GM12878 (cell line): Measurements from ENCODE around the gene ZNF546. TPM values are rescaled to one million over a fixed set of nuclear protein-coding genes. Genes with fewer than 3 reads are reported as not detected.

Experiments
- CEBPB ChIP-seq, 2 experiments: fragments of 150-350 bp in 1 of 2; IDR thresholded peaks; 2 replicates each; pipeline ENCODE4 v1.6.1; 2012 to 2014; ENCODE audit warnings: low read depth in 2 of 2, low read length in 2 of 2, borderline replicate concordance in 1 of 2, inconsistent platforms in 1 of 2
- CHD2 ChIP-seq: IDR thresholded peaks from 2 replicates; pipeline ENCODE4 v1.6.1; 2011; ENCODE audit warnings: low read depth, low read length, improper control_type of control experiment, borderline replicate concordance
- CREM ChIP-seq: IDR thresholded peaks from 2 replicates; pipeline ENCODE4 v1.6.1; 2014; ENCODE audit warnings: antibody characterized with exemption, low read depth
- FOS ChIP-seq: IDR thresholded peaks from 3 replicates; pipeline ENCODE4 v1.6.1; 2011; ENCODE audit warnings: borderline replicate concordance; ENCODE audit not compliant: insufficient read length; ENCODE audit errors: extremely low read depth
- FOXK2 ChIP-seq: fragments of 450-650 bp; IDR thresholded peaks from 2 replicates; pipeline ENCODE4 v1.6.1; 2017; ENCODE audit warnings: mild to moderate bottlenecking, moderate library complexity
- GABPA ChIP-seq: IDR thresholded peaks from 2 replicates; pipeline ENCODE4 v1.6.1; 2014; ENCODE audit warnings: antibody characterized with exemption, low read depth, mild to moderate bottlenecking, inconsistent platforms
- HDAC2 ChIP-seq: fragments of 200-600 bp; sonication (generic); IDR thresholded peaks from 2 replicates; pipeline ENCODE4 v1.6.1; 2017
- KAT2A ChIP-seq: conservative IDR thresholded peaks from 2 replicates; pipeline ENCODE4 v1.6.1; 2011; ENCODE audit warnings: low read depth, low read length; ENCODE audit not compliant: control insufficient read depth
- NR2C1 ChIP-seq: fragments of 450-650 bp; IDR thresholded peaks from 2 replicates; pipeline ENCODE4 v1.6.1; 2017; ENCODE audit warnings: antibody characterized with exemption, mild to moderate bottlenecking, moderate library complexity
- NR2F1 ChIP-seq: fragments of 450-650 bp; conservative IDR thresholded peaks from 2 replicates; pipeline ENCODE4 v1.6.1; 2017; ENCODE audit warnings: mild to moderate bottlenecking
- SMAD1 ChIP-seq: fragments of 450-650 bp; IDR thresholded peaks from 2 replicates; pipeline ENCODE4 v1.6.1; 2018; ENCODE audit warnings: mild to moderate bottlenecking, low read depth; ENCODE audit not compliant: partially characterized antibody
- SMC3 ChIP-seq: IDR thresholded peaks from 2 replicates; pipeline ENCODE4 v1.6.1; 2011; ENCODE audit warnings: low read length, improper control_type of control experiment, borderline replicate concordance
- SP1 ChIP-seq: IDR thresholded peaks from one replicate; pipeline ENCODE4 v1.6.1; 2011; ENCODE audit warnings: low read depth, low read length
- SPI1 ChIP-seq: IDR thresholded peaks from 2 replicates; pipeline ENCODE4 v1.6.1; 2011; ENCODE audit warnings: low read depth, mild to moderate bottlenecking, low read length, moderate library complexity, borderline replicate concordance; ENCODE audit not compliant: insufficient read depth
- polyA plus RNA-seq, 11 experiments: library from polyadenylated mRNA; depleted of rRNA in 4 of 11; unstranded in 6 of 11; stranded (reverse) in 5 of 11; fragments of >200 nt; fragmentation: Nextera tagmentation in 4 of 11; fragmentation: Illumina TruSeq in 1 of 11; extraction: Ambion mirVana in 4 of 11; extraction: Trizol in 1 of 11; gene quantifications; 1 replicate in 1 of 11; 2 replicates in 10 of 11; pipeline versions ENCODE4 v1.2.1 to v1.2.3, GENCODE V29; 2011 to 2016; ENCODE audit warnings: inconsistent platforms in 2 of 11, missing spikeins in 2 of 11, low read depth in 1 of 11
- total RNA-seq, 4 experiments: library from RNA; depleted of rRNA in 3 of 4; stranded (reverse); fragments of >200 nt in 3 of 4; fragmentation: Illumina TruSeq in 1 of 4; extraction: Trizol in 1 of 4; gene quantifications; 2 replicates each; pipeline versions ENCODE4 v1.2.1 to v1.2.3, GENCODE V29; 2013 to 2021
- TF ChIP-seq, protein P1 (sequence below): IDR thresholded peaks from 2 replicates; pipeline ENCODE4 v1.6.1; 2012; ENCODE audit warnings: low read depth, low read length, improper control_type of control experiment
- TF ChIP-seq, protein P2 (sequence below): fragments of 450-650 bp; IDR thresholded peaks from 2 replicates; pipeline ENCODE4 v1.6.1; 2016; ENCODE audit warnings: mild to moderate bottlenecking
- TF ChIP-seq, protein P3 (sequence below): fragments of 450-650 bp; IDR thresholded peaks from 2 replicates; pipeline ENCODE4 v1.6.1; 2017; ENCODE audit warnings: borderline replicate concordance
- TF ChIP-seq, protein P4 (sequence below): fragments of 450-650 bp; IDR thresholded peaks from 2 replicates; pipeline ENCODE4 v1.6.1; 2017; ENCODE audit warnings: mild to moderate bottlenecking, low read depth, inconsistent platforms; ENCODE audit not compliant: poor library complexity, severe bottlenecking
- TF ChIP-seq, protein P5 (sequence below): fragments of 450-650 bp; IDR thresholded peaks from 2 replicates; pipeline ENCODE4 v1.6.1; 2017; ENCODE audit warnings: mild to moderate bottlenecking, moderate library complexity

ZNF546 gene
- total and polyA plus RNA-seq, 10 of the 15 experiments (the other 5 are each of a cell fraction or from before 2014, with no cell fraction given) = 0.88 to 4.1 (median 2.4) TPM

DNA sequence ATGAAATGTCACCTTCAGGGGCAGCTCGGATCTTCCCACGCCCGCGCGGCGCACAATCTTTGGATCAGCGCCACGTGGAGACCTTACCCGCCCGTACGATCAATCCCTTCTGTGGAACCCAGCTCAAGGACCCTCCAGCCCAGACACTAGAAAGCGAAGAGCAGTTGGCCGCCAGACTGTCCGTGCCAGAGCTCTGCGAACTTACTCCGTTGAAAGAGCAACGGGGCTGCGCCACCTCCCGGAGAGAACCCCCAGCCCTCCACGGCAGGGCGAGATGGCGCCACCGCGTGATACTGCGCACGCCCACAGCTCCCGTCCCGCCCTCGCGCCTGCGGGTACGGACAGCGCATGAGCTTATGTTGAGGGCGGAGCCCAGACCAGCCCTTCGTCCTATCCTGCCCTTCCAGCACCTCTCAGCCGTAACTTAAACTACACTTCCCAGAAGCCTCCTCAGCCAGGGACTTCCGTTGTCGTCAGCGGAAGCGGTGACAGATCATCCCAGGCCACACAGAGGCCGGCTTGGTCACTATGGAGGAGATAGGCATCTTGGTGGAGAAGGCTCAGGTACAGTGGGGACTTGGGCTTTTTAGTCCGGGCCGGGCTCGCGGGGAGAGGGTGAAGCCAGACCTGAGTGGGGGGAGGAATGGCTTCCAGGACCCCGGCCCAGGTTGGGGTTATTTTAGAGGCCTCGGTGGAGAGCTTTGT is 26.0 kb upstream of the ZNF546 start, which contains the start of gene PSMC4 (continued):
- TF ChIP-seq, protein P1, sequence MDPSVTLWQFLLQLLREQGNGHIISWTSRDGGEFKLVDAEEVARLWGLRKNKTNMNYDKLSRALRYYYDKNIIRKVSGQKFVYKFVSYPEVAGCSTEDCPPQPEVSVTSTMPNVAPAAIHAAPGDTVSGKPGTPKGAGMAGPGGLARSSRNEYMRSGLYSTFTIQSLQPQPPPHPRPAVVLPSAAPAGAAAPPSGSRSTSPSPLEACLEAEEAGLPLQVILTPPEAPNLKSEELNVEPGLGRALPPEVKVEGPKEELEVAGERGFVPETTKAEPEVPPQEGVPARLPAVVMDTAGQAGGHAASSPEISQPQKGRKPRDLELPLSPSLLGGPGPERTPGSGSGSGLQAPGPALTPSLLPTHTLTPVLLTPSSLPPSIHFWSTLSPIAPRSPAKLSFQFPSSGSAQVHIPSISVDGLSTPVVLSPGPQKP = peak; percentile 71; the same call in 1 of the 2 replicates
- TF ChIP-seq, protein P2, sequence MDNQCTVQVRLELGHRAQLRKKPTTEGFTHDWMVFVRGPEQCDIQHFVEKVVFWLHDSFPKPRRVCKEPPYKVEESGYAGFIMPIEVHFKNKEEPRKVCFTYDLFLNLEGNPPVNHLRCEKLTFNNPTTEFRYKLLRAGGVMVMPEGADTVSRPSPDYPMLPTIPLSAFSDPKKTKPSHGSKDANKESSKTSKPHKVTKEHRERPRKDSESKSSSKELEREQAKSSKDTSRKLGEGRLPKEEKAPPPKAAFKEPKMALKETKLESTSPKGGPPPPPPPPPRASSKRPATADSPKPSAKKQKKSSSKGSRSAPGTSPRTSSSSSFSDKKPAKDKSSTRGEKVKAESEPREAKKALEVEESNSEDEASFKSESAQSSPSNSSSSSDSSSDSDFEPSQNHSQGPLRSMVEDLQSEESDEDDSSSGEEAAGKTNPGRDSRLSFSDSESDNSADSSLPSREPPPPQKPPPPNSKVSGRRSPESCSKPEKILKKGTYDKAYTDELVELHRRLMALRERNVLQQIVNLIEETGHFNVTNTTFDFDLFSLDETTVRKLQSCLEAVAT = peak; percentile 58; the same call in 1 of the 2 replicates
- TF ChIP-seq CEBPB (IDR thresholded peaks at IDR 0.05; ENCODE audit: borderline replicate concordance in 1 of 2, low read depth in 2 of 2, low read length in 2 of 2) (0 out of 4 replicates have a peak, but pooled peaks of 1 of the 2 experiments have one; percentile 31), HDAC2 (no peak), SPI1 (no peak), KAT2A (no peak), SP1 (peak; percentile 77), CREM (peak; percentile 97), NR2F1 (0 out of 2 replicates have a peak, but pooled peaks have one; percentile 19), CHD2 (peak; percentile 63; the same call in 1 of the 2 replicates), GABPA (peak; percentile 97), FOXK2 (no peak), SMAD1 (no peak), FOS (no peak), NR2C1 (0 out of 2 replicates have a peak, but pooled peaks have one; percentile 36), SMC3 (peak; percentile 95)
- TF ChIP-seq, protein P3, sequence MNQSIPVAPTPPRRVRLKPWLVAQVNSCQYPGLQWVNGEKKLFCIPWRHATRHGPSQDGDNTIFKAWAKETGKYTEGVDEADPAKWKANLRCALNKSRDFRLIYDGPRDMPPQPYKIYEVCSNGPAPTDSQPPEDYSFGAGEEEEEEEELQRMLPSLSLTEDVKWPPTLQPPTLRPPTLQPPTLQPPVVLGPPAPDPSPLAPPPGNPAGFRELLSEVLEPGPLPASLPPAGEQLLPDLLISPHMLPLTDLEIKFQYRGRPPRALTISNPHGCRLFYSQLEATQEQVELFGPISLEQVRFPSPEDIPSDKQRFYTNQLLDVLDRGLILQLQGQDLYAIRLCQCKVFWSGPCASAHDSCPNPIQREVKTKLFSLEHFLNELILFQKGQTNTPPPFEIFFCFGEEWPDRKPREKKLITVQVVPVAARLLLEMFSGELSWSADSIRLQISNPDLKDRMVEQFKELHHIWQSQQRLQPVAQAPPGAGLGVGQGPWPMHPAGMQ = no peak
- TF ChIP-seq, protein P4, sequence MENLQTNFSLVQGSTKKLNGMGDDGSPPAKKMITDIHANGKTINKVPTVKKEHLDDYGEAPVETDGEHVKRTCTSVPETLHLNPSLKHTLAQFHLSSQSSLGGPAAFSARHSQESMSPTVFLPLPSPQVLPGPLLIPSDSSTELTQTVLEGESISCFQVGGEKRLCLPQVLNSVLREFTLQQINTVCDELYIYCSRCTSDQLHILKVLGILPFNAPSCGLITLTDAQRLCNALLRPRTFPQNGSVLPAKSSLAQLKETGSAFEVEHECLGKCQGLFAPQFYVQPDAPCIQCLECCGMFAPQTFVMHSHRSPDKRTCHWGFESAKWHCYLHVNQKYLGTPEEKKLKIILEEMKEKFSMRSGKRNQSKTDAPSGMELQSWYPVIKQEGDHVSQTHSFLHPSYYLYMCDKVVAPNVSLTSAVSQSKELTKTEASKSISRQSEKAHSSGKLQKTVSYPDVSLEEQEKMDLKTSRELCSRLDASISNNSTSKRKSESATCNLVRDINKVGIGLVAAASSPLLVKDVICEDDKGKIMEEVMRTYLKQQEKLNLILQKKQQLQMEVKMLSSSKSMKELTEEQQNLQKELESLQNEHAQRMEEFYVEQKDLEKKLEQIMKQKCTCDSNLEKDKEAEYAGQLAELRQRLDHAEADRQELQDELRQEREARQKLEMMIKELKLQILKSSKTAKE = peak; percentile 69
- TF ChIP-seq, protein P5, sequence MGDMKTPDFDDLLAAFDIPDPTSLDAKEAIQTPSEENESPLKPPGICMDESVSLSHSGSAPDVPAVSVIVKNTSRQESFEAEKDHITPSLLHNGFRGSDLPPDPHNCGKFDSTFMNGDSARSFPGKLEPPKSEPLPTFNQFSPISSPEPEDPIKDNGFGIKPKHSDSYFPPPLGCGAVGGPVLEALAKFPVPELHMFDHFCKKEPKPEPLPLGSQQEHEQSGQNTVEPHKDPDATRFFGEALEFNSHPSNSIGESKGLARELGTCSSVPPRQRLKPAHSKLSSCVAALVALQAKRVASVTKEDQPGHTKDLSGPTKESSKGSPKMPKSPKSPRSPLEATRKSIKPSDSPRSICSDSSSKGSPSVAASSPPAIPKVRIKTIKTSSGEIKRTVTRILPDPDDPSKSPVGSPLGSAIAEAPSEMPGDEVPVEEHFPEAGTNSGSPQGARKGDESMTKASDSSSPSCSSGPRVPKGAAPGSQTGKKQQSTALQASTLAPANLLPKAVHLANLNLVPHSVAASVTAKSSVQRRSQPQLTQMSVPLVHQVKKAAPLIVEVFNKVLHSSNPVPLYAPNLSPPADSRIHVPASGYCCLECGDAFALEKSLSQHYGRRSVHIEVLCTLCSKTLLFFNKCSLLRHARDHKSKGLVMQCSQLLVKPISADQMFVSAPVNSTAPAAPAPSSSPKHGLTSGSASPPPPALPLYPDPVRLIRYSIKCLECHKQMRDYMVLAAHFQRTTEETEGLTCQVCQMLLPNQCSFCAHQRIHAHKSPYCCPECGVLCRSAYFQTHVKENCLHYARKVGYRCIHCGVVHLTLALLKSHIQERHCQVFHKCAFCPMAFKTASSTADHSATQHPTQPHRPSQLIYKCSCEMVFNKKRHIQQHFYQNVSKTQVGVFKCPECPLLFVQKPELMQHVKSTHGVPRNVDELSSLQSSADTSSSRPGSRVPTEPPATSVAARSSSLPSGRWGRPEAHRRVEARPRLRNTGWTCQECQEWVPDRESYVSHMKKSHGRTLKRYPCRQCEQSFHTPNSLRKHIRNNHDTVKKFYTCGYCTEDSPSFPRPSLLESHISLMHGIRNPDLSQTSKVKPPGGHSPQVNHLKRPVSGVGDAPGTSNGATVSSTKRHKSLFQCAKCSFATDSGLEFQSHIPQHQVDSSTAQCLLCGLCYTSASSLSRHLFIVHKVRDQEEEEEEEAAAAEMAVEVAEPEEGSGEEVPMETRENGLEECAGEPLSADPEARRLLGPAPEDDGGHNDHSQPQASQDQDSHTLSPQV = no peak
